T follicular helper cell (primary cell): ENCODE results near the gene PRSS56.
"Not testable (repeated sequence)": the region's sequence is repeated elsewhere in the genome, so short reads cannot be mapped to it uniquely, and the experiment has no call there.

Source experiments
- DNase-seq: peaks from one replicate; pipeline ENCODE4 v3.0.0-alpha.2; 2020; ENCODE audit warnings: low read depth

PRSS56 gene

GRCh38 chr2:232525791-232526371, 5.7 kb downstream of the PRSS56 start, which contains the start of gene CHRND:
Gene CHRND (plus strand): TSS chr2:232526160. CDS start chr2:232526216, 56 bp downstream.
- DNase-seq, result no peak

GRCh38 chr2:232526372-232526941, 6.3 kb downstream of the PRSS56 start:
- no peak for DNase-seq

DNA sequence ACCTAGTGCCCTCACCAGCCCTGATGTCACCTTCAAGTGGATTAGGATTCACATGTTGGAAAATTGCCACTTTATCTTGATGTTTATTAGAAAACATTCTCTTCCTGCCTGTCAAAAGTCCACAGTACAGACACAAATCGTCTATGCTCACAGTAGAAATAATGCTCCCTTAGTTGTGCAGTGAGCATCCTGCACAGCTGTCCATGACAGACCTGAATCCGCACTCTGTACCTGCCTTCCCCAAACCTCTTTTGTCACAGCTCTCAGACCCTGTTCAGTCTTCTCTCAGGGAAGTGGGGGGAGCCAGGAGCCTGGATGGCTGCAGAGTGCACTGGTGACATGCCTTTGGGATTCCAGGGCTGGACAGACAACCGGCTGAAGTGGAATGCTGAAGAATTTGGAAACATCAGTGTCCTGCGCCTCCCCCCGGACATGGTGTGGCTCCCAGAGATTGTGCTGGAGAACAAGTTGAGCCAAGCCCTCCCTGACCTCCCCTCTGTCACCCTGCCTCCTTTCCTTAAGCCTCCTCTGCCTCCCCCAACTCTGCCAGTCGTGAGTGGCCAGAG, 7.8 kb downstream of the PRSS56 start:
- no peak for DNase-seq

- DNase-seq, result no peak
These were observed 8.7 kb downstream of the PRSS56 start for GRCh38 chr2:232528746-232529460.

DNA sequence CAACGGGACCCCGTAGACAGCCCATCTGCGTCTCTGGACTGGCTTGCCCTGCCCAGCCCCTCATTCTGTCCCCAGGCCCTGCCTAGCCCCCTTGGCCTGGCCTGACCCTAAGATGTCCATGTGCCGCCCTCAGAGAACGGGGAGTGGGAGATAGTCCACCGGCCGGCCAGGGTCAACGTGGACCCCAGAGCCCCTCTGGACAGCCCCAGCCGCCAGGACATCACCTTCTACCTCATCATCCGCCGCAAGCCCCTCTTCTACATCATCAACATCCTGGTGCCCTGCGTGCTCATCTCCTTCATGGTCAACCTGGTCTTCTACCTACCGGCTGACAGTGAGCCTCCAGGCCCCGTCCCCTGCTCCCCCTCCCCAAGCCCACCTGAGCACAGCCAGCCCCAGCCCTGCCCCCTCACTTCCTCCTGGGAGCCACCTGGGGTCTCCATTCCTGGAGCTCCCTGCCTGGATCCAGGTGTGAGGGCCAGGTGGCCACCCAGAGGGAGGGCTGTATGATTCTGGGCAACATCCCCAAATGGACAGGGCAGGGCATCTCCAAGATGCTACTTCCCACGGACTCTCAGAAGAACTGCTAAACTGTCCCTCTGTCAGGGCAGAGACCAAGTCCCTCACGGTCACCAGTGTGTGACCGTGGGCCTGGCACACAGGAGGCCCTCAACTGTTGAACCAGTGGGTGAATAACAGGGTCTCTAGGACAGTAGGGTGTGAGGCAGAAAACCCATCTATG, 9.8 kb downstream of the PRSS56 start:
- DNase-seq, result no peak

- DNase-seq, result no peak
These were observed 10.6 kb downstream of the PRSS56 start for GRCh38 chr2:232530626-232531260.

DNA sequence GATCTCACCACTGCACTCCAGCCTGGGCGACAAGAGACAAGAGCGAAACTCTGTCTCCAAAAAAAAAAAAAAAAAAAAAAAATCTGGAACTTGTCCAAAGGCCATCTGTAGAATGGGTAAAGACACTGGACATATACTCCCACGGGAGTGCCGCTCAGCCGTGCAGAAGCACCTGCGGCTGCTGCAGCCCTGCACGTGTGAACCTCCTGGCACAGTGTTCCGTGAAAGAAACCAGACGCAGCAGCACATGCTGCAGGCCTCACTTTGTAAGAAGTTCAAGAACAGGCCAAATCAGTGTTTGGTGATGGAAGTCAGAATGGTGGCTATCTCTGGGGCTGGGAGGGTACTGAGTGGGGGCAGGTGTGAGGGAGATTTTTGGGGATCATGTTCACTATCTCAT, 12.2 kb downstream of the PRSS56 start:
- DNase-seq, result no peak

- DNase-seq, result not testable (repeated sequence)
These were observed 12.6 kb downstream of the PRSS56 start for GRCh38 chr2:232532821-232533220.

DNA sequence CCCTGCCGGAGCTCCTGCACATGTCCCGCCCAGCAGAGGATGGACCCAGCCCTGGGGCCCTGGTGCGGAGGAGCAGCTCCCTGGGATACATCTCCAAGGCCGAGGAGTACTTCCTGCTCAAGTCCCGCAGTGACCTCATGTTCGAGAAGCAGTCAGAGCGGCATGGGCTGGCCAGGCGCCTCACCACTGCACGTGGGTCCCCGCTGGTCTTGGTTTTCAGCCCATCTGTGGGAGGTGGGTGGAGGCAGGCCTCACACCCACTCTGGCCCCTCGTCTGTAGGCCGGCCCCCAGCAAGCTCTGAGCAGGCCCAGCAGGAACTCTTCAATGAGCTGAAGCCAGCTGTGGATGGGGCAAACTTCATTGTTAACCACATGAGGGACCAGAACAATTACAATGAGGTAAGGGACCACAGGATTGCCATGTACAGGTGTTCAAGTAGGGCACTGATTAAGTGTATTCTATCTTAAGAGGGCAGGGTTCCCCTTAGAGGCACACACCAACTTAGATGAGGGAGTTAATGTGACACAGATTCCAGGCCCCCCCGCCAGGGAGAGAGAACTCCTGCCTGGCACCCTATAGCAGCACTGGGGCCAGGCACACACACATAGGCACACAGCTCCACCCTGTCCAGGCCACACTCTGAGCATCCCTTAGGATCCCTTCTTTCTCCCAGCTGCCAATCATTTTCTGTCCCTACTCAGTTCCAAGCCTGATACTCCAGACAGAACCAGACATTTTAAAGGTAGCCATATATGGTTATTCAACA, 13.9 kb downstream of the PRSS56 start:
- no peak for DNase-seq

DNA sequence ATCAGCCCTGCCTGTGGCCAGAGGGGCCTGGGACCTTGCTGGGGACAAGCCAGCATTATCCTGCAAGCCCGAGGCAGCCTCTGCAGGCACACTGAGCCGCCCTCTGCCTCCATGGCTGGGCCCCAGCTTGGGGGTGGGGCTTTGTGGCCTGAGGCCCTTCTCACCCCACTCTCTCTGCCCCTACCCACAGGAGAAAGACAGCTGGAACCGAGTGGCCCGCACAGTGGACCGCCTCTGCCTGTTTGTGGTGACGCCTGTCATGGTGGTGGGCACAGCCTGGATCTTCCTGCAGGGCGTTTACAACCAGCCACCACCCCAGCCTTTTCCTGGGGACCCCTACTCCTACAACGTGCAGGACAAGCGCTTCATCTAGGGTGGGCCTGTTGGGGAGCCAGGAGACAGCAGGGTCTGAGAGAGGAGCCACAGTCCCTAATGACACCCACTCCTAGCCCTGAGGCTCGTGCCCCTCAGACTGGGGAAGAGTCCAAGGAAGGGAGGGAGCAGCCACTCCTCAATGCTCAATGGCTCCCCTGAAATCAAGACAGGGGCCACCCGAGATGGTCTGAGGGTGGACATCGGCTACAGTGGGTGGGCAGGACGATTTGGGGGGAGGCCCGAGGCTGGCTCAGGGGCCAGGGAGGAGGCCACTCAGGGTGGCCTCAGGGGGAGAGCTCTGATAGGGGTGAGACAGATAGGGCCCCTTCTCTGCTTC, 14.9 kb downstream of the PRSS56 start:
- no peak for DNase-seq

DNA sequence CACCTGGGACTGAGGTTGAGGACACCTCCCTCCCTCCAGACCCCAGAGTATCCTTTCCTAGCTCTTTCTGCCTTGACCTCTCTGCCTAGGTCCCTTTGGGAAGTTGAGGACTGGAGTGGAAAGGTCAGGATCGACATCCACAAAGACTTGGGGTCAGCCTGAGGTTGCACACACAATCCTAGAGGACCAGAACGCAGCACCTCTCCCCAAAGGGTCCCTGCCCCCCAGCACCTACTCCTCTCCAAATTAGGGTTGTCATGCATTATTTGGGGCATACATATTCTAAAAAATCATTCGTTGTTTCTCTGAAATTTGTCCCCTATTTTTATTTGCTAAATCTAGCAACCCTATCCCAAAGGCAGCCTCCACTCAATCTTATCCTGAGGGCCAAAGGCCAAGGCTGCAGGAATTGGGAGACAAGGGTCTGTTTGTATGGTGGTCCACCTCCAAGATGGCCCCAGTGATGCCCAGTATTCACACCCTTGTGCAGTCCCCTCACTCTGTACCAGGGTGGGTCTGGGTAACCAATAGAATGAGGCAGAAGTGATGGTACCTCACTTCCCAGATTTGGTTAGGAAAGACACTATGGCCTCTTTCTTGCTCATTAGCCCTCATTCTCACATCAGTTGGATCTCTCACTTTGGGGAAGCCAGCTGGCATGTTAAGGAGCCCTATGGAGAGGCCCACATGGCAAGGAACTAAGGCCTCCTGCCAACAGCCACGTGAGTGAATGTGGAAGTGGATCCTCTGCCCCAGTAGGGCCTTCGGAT, 15.8 kb downstream of the PRSS56 start:
- DNase-seq, result no peak

GRCh38 chr2:232537079-232537478, 16.9 kb downstream of the PRSS56 start:
- DNase-seq, result no peak

DNA sequence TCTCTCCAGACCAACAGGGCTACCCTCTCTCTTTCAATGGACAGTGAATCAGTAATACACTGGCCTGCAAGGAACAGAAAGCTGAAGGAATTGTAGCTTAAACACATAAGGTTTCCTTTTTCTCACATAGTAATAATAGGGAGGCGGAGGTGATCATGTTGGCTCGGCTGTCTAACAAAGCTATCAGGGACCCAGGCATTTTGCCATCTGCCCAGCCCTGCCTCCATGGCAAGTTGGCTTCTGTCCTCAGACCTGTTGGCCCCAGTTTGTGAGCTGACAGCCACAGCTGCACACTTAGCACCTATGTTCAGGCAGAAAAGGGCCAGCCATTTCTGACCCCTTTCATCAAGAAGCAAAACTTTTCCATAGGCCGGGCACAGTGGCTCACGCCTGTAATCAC, 17.3 kb downstream of the PRSS56 start:
- DNase-seq, result no peak

GRCh38 chr2:232538671-232539070, 18.5 kb downstream of the PRSS56 start:
- DNase-seq, result no peak

GRCh38 chr2:232539298-232540231, 19.4 kb downstream of the PRSS56 start, which contains the start of gene CHRNG:
Gene CHRNG (plus strand): TSS chr2:232539692. CDS start chr2:232539748, 56 bp downstream.
- DNase-seq, result no peak

- no peak for DNase-seq
These were observed 20.4 kb downstream of the PRSS56 start for GRCh38 chr2:232540441-232541041.

DNA sequence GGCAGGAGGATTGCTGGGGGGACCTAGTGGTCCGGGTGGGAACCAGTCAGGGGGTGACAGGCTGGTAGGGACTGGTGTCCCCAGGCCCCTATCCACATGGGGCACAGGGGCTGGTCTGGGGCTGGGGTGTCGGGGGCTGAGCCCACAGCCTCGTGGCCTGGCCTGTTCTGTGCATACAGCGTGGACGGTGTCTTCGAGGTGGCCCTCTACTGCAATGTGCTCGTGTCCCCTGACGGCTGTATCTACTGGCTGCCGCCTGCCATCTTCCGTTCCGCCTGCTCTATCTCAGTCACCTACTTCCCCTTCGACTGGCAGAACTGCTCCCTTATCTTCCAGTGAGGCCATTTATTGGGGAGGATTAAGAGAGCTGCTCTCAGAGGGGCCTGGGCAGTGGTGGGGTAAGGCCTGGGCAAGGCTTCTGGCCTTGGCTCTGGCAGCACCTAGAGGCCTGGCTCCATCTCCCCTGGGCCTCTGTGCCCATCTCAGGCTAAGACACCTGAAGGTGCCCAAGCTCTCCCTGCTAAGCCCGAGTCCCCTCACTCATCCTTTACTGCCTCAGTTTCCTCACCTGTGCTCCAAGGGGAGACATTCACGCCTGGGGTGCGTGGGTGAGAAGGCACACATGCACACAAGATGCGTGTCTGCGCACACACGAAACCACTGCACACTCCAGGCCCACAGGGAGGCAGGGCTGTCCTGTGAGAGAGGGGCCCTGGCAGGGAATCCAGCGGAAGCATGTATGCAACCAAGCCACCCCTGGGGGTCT, 21.2 kb downstream of the PRSS56 start:
- DNase-seq, result no peak
